GM18868 (cell line): Measurements from ENCODE around the gene ZNRF1.
"Not testable (repeated sequence)": the region's sequence is repeated elsewhere in the genome, so short reads cannot be mapped to it uniquely, and the experiment has no call there.

Experiments used
- ATAC-seq: cut with Tn5 transposase; IDR thresholded peaks from one replicate; pipeline ENCODE4 v1.9.1; 2021; ENCODE audit warnings: mild to moderate bottlenecking, moderate library complexity; ENCODE audit not compliant: unreplicated experiment

The ZNRF1 gene

GRCh38 chr16:74998481-74999218, at the start of gene ZNRF1:
Gene ZNRF1, plus strand, starts transcription at chr16:74999024. Its CDS starts 648 bp downstream, at chr16:74999672.
- peak; percentile 64 for ATAC-seq

- no peak for ATAC-seq
Observed at GRCh38 chr16:74949309-74949708, 49.5 kb upstream of the ZNRF1 start.

DNA sequence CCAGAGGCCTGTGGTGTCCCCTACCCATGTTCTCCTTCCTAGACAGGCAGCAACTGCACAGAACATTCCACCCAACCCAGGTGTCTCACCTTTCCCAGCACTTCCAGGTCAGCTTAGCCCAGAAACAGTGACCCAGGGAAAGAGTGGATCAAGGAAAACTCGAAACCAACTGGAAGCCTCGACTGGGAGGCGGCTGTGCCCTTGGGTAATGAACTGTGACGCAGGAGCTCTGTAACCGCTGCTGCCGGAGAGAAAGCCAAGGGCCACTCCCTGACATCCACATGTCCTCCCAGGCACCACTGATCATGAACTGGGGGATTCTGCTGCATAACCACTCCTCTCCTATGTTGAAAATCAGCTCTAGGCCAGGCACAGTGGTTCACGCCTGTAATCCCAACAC, 48.3 kb upstream of the ZNRF1 start:
- ATAC-seq, result no peak

DNA sequence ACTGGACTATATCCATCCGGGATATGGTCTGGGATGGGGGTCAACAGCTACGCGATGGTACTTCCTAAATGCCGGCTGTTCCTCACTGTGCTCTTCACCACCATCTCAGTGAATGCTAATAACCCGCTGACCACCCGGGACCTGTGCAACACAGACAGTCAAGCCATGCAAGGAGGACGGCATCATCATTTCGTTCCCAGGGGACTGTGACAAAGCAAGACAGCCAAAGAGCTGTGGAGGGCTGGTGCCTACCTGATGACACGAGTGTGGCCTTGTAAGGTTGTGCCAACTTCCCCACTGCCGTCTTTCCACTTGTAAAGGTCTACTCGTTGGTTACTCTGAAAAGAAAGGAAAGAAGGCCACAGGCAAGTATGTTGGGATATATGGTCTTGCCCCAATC, 47.6 kb upstream of the ZNRF1 start:
- ATAC-seq, result no peak

GRCh38 chr16:74951681-74952080, 47.1 kb upstream of the ZNRF1 start:
- ATAC-seq, result no peak

DNA sequence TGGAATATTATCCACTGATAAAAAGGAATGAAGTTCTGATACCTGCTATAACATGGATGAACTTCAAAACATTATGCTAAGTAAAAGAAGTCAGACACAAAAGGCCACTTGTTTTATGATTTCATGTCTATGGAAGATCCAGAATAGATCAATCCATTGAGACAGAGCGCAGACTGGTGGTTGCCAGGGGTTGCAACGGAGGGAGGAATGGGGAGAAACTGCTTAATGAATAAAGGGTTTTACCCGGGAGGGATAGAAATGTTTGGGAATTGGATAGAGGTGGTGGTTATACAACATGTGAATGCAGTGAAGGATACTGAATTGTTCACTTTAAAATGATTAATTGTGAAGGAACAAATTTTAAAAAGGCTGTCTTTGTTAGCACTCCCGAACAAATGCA, 44.1 kb upstream of the ZNRF1 start:
- no peak for ATAC-seq

GRCh38 chr16:74973304-74973703, 25.5 kb upstream of the ZNRF1 start:
- ATAC-seq, result no peak

GRCh38 chr16:74975591-74975990, 23.2 kb upstream of the ZNRF1 start:
- ATAC-seq, result no peak

- ATAC-seq, result no peak
Observed at GRCh38 chr16:74982256-74982655, 16.6 kb upstream of the ZNRF1 start.

GRCh38 chr16:74984194-74984528, 14.7 kb upstream of the ZNRF1 start:
- no peak for ATAC-seq

- ATAC-seq, result peak; percentile 99
Observed at GRCh38 chr16:74984529-74985296, 14.1 kb upstream of the ZNRF1 start, which contains the start of gene WDR59. Gene WDR59, minus strand, starts transcription at chr16:74985123. Its CDS starts 106 bp downstream, at chr16:74985017.

- no peak for ATAC-seq
Observed at GRCh38 chr16:74987027-74987681, 11.7 kb upstream of the ZNRF1 start.

GRCh38 chr16:74989864-74990263, 9.0 kb upstream of the ZNRF1 start:
- ATAC-seq, result not testable (repeated sequence)

DNA sequence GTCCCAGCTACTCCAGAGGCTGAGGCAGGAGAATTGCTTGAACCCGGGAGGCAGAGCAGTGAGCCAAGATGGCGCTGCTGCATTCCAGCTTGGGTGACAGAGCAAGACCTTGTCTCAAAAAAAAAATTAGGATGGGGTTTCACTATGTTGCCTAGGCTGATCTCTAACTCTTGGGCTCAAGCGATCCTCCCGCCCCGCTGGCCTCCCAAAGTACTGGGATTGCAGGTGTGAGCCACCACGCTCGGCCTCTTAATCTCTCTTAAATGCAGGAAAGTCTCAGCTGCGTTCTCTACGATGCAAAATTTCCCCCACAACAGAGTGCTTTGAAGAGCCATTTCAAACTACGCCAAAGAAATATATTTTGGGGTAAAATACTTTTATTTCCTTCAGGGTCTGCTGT, 8.0 kb upstream of the ZNRF1 start:
- ATAC-seq, result no peak

- ATAC-seq, result no peak
Observed at GRCh38 chr16:74991268-74991592, 7.6 kb upstream of the ZNRF1 start.

- ATAC-seq, result no peak
Observed at GRCh38 chr16:74991593-74992403, 7.0 kb upstream of the ZNRF1 start.

- no peak for ATAC-seq
Observed at GRCh38 chr16:74995986-74996385, 2.8 kb upstream of the ZNRF1 start.

GRCh38 chr16:74997042-74997491, 1.8 kb upstream of the ZNRF1 start:
- ATAC-seq, result no peak

DNA sequence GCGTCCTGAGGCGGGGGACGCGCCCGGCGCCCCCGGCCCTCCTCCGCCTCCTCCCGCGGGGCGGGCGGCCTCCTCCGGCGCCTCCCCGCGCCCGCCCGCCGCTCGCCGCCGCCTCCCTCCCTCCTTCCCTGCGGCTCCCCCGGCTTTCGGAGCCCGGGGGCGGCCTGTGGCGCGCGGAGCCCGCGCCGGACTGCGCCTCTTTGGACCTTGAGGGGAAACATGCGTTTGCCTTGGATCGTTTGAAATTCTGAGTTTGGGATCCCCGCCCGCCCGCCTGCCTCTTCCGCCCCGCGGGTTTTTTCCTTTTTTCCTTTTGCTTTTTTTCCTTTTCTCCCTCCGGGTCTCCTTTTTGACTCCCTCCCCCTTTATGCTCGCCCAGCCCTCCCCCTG, 390 bp downstream of the ZNRF1 start:
- ATAC-seq, result peak; percentile 28

DNA sequence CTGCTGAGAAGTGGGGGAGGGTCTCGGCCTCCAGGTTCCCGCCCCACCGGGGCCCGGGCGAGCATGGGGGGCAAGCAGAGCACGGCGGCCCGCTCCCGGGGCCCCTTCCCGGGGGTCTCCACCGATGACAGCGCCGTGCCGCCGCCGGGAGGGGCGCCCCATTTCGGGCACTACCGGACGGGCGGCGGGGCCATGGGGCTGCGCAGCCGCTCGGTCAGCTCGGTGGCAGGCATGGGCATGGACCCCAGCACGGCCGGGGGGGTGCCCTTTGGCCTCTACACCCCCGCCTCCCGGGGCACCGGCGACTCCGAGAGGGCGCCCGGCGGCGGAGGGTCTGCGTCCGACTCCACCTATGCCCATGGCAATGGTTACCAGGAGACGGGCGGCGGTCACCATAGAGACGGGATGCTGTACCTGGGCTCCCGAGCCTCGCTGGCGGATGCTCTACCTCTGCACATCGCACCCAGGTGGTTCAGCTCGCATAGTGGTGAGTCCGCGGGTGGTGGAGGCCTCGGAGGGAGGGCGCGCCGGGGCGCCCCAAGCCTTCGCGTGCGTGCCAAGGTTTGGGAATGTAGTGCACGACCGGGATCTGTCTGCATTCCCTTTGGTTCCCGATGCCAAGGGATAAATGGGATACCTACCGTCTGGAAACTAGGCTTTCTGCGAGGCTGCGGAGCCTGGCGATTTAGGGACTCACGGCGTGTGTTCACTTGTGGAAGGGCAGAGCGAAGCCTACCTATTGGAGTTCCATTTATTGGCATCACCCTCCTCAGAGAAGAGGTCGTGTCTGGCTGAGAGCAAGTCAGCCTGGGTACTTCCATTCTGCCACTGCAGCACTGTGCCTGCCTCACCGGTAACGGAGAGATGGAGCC, 1.0 kb downstream of the ZNRF1 start:
- ATAC-seq, result peak; percentile 33
